ENCODE results near the gene DCTN4. TPM values are rescaled to one million over a fixed set of nuclear protein-coding genes. Genes with fewer than 3 reads are reported as not detected.

The DCTN4 gene
- total and polyA plus RNA-seq, 2 of the 8 experiments (the other 6 are each of a cell fraction or from before 2014, with no cell fraction given): 20.5 to 42.7 TPM

- TF ChIP-seq CTCF (IDR thresholded peaks at IDR 0.05; ENCODE audit: control extremely low read depth in 1 of 3, insufficient read depth in 1 of 3, low read depth in 1 of 3, low read length in 3 of 3) (no peak), POU5F1 (IDR thresholded peaks at IDR 0.05; ENCODE audit: low read depth, low read length) (no peak), BACH1 (IDR thresholded peaks at IDR 0.05; ENCODE audit: low read length) (no peak), TCF12 (IDR thresholded peaks at IDR 0.05; ENCODE audit: low read depth, low read length) (no peak), RNF2 (IDR thresholded peaks at IDR 0.05; ENCODE audit: borderline replicate concordance, low read depth, low read length, missing control alignments, poor library complexity, severe bottlenecking) (no peak), PHF8 (conservative IDR thresholded peaks at IDR 0.05; ENCODE audit: low read depth, low read length) (no peak; the same call in none of the 2 replicates), KDM5A (IDR thresholded peaks at IDR 0.05; ENCODE audit: low read length) (no peak), GABPA (IDR thresholded peaks at IDR 0.05; ENCODE audit: borderline replicate concordance, insufficient read depth, low read length) (no peak), TBP (IDR thresholded peaks at IDR 0.05; ENCODE audit: low read depth, low read length) (peak; percentile 26; the same call in 1 of the 2 replicates), SIRT6 (IDR thresholded peaks at IDR 0.05; ENCODE audit: low read length) (no peak), TAF1 (IDR thresholded peaks at IDR 0.05; ENCODE audit: low read depth, low read length) (no peak; the same call in 1 of the 2 replicates), CHD1 (IDR thresholded peaks at IDR 0.05; ENCODE audit: low read depth, low read length) (no peak), RBBP5 (IDR thresholded peaks at IDR 0.05; ENCODE audit: borderline replicate concordance, low read depth, low read length) (no peak), BCL11A (IDR thresholded peaks at IDR 0.05; ENCODE audit: low read depth in 2 of 2, low read length in 2 of 2) (no peak), SP4 (IDR thresholded peaks at IDR 0.05; ENCODE audit: low read length) (no peak), MAFK (IDR thresholded peaks at IDR 0.05; ENCODE audit: low read depth, low read length) (no peak)
These were observed 86.5 kb downstream of the DCTN4 start (continued) for GRCh38 chr5:150672237-150672883.

Data from H1 (cell line).